ENCODE results near the gene FZD4.

GRCh38 chr11:86938203-86938899 is 16.8 kb downstream of the FZD4 start:
- TF ChIP-seq CTCF (IDR thresholded peaks at IDR 0.05; ENCODE audit: poor library complexity, severe bottlenecking) (no peak), TAF1 (IDR thresholded peaks at IDR 0.05; ENCODE audit: low read depth) (no peak)
